ENCODE measurements around the gene CRTAC1.

GRCh38 chr10:98039690-98040381 is 9.4 kb upstream of the CRTAC1 start:
- no peak for TF ChIP-seq FOS (IDR thresholded peaks at IDR 0.05; ENCODE audit: borderline replicate concordance, insufficient read depth, low read length)
- no peak for TF ChIP-seq CTCF (IDR thresholded peaks at IDR 0.05; ENCODE audit: extremely low read depth in 1 of 2, insufficient read depth in 1 of 2, low read depth in 1 of 2, low read length in 2 of 2)
- TF ChIP-seq EZH2 (IDR thresholded peaks at IDR 0.05; ENCODE audit: borderline replicate concordance, low read depth, low read length, severe bottlenecking) = no peak
- no peak for TF ChIP-seq GATA2 (IDR thresholded peaks at IDR 0.05; ENCODE audit: insufficient read depth, insufficient read length, low read depth, low read length)
- no peak for TF ChIP-seq POLR2AphosphoS5 (IDR thresholded peaks at IDR 0.05; ENCODE audit: insufficient read depth, low read depth, low read length)
- no peak for TF ChIP-seq POLR2A (IDR thresholded peaks at IDR 0.05; ENCODE audit: low read depth, low read length)
- TF ChIP-seq MYC (IDR thresholded peaks at IDR 0.05; ENCODE audit: low read depth, low read length) = no peak
